ES-I3 (cell line): ENCODE results near the gene DYSF.

ENCODE experiments used
- H3K36me3 ChIP-seq: 2 replicates; pipeline ENCODE4 v1.6.1; 2013; ENCODE audit warnings: mild to moderate bottlenecking, low read length, control low read depth, moderate library complexity; ENCODE audit not compliant: insufficient read depth
- H3K4me1 ChIP-seq: 2 replicates; pipeline ENCODE4 v1.6.1; 2013; ENCODE audit warnings: mild to moderate bottlenecking, control low read depth, low read length; ENCODE audit not compliant: insufficient read depth
- H3K9ac ChIP-seq: 2 replicates; pipeline ENCODE4 v1.6.1; 2013; ENCODE audit warnings: low read depth, mild to moderate bottlenecking, low read length, moderate library complexity
- H3K9me3 ChIP-seq: 2 replicates; pipeline ENCODE4 v1.6.1; 2013; ENCODE audit warnings: mild to moderate bottlenecking, low read length, moderate library complexity; ENCODE audit not compliant: control insufficient read depth, insufficient read depth

The DYSF gene

DNA sequence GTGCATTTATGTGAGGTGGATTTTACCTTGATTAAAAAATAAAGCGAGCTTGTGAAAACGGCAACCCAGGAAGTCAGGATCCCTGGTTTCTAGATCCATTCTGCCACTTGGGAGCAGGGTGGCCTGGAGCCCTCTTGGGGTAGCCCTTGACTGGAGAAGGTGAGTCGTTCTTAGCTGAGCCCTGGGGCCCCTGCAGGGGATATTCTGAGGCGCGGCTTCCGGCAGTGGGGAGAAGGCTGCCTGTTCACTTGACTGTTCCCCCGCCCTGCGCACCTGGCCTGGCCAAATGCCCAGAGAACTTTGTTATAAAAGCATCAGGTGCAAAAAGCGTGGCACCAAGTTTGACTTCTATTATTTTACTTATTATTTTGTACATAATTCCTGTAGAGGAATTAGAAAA lies 221.9 kb downstream of the DYSF start:
- H3K9me3 ChIP-seq: no peaks in the 10 kb centered on the region
- no peaks in the 10 kb centered on the region for H3K4me1 ChIP-seq
- no peaks in the 10 kb centered on the region for H3K36me3 ChIP-seq
- H3K9ac ChIP-seq: no peak overlapping the region

DNA sequence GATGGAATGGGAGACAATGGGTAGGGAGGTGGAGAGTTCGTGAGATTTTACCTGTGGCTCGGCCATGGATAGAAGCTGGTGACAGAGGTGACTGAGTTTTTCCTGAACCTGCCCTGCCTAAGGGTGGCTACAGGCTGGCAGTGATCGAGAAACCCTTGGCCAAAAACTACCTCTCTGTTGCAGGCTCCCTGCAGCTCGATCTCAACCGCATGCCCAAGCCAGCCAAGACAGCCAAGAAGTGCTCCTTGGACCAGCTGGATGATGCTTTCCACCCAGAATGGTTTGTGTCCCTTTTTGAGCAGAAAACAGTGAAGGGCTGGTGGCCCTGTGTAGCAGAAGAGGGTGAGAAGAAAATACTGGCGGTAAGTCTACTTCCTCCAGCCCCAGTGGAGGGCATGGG lies 225.5 kb downstream of the DYSF start:
- Histone ChIP-seq H3K4me1 (no peaks in the 10 kb centered on the region), H3K9ac (no peak overlapping the region), H3K9me3 (no peaks in the 10 kb centered on the region), H3K36me3 (no peaks in the 10 kb centered on the region)

DNA sequence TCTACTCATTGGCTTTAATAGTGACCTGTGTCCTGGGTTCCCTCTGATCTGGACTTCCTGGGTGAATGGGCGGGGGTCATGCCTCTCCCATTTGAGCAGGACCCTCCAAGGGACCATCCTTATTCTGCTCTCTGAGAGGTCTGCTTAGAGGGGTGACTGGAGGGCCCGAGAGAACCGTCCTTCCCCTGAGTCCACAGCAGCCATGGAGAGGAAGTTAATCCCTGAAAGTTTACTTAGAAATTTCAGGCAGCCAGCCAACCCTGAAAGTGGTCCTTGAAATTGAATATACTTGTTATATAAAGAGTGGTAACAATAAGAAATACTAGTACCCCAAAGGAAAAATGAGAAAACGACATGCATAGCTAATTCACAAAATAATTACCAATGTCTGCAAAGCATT lies 226.1 kb downstream of the DYSF start:
- no peaks in the 10 kb centered on the region for H3K4me1 ChIP-seq
- H3K9ac ChIP-seq: no peak overlapping the region
- no peaks in the 10 kb centered on the region for H3K9me3 ChIP-seq
- no peaks in the 10 kb centered on the region for H3K36me3 ChIP-seq

DNA sequence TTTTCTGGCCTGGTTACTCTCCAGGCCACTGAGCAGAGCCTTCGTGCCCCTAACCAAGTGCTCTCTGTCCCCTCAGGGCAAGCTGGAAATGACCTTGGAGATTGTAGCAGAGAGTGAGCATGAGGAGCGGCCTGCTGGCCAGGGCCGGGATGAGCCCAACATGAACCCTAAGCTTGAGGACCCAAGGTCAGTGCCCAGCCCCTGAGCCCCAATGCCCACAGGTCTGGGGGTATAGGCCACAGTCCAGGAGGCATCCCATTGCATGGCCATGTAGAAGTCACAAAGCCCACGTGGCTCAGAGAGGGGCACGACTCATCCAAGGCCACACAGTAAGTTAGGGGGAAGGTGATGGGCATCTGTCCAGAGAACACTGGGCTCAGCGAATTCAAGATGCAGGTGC lies 227.6 kb downstream of the DYSF start:
- H3K36me3 ChIP-seq: no peaks in the 10 kb centered on the region
- no peaks in the 10 kb centered on the region for H3K9me3 ChIP-seq
- H3K4me1 ChIP-seq: no peaks in the 10 kb centered on the region
- no peak overlapping the region for H3K9ac ChIP-seq

DNA sequence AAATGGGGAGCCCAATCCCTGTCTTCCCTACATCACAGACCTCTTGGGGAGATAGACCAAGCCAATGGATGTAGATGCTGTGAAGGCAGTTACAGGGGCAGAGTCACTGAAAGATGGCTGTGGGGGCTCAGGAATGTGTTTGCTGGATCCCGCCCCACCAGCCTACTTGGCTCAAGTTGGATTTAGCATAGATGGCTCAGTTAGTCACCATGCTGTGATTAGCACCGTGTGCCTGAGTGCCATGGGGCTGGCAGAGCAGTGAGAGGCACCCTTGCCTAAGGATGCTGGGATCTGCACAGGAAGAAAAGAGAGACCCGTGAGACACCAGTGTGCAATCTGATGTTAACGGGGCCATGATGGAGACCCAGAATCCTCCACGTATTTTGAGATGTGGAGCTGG lies 228.3 kb downstream of the DYSF start:
- H3K9ac ChIP-seq: no peak overlapping the region
- no peaks in the 10 kb centered on the region for H3K36me3 ChIP-seq

DNA sequence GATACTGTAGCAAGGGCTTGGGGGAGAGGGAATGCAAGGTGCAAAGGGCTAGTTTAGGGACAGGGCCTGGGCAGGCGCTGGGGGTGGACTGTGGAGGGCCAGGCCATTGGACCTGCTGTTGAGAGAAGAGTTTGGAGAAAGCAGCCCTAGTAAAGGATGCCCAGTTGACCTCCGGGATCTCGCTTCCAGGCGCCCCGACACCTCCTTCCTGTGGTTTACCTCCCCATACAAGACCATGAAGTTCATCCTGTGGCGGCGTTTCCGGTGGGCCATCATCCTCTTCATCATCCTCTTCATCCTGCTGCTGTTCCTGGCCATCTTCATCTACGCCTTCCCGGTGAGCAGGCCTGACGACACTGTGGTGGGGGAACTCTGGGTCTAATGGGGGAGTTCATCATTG lies 229.0 kb downstream of the DYSF start:
- Histone ChIP-seq H3K36me3 (no peaks in the 10 kb centered on the region), H3K9ac (no peak overlapping the region), H3K4me1 (no peaks in the 10 kb centered on the region), H3K9me3 (no peaks in the 10 kb centered on the region)

More for the DNA sequence above, 228.3 kb downstream of the DYSF start:
- Histone ChIP-seq H3K9me3 (no peaks in the 10 kb centered on the region), H3K4me1 (no peaks in the 10 kb centered on the region)

DNA sequence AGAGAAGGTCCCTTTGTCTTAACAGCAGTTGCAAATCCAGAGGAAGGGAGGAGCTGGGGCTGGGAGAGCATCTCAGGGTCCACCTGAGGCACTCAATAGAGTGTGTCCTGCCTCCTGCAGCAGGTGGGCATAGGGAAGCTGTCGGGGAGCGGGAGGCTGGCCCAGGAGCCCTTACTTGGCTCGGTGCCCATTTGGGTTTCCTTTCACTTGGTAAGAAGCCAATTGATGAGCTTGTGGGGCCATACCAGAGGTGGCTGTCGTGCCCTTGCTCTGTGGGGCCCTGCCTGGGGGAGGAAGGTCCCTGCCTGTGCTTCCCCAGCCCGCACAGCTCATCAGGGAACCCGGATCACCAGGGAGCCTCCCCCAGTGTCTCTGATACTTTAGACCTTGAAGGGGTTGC lies 229.7 kb downstream of the DYSF start:
- Histone ChIP-seq H3K36me3 (no peaks in the 10 kb centered on the region), H3K9ac (no peak overlapping the region), H3K4me1 (no peaks in the 10 kb centered on the region), H3K9me3 (no peaks in the 10 kb centered on the region)

DNA sequence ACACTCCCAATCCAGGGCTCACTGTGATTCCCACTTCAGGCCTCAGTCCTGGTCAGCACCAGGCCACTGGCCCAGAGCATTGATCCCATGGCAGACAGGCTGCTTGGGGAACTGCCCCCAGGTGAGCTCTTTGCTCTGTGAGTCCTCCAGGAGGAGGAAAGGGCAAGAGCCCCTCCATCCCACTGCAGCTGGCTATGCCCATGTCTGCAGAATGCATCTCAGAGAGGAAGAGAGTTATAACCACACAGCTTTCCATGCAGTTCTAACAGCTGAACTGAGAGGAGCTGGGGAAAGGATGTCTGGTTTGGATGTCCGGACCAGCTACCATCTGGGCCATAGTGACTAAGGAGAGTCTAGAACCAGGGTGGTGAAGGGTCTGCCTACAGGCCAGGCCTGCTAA lies 230.3 kb downstream of the DYSF start:
- H3K4me1 ChIP-seq: no peaks in the 10 kb centered on the region
- no peaks in the 10 kb centered on the region for H3K9me3 ChIP-seq
- H3K36me3 ChIP-seq: no peaks in the 10 kb centered on the region
- H3K9ac ChIP-seq: no peak overlapping the region

DNA sequence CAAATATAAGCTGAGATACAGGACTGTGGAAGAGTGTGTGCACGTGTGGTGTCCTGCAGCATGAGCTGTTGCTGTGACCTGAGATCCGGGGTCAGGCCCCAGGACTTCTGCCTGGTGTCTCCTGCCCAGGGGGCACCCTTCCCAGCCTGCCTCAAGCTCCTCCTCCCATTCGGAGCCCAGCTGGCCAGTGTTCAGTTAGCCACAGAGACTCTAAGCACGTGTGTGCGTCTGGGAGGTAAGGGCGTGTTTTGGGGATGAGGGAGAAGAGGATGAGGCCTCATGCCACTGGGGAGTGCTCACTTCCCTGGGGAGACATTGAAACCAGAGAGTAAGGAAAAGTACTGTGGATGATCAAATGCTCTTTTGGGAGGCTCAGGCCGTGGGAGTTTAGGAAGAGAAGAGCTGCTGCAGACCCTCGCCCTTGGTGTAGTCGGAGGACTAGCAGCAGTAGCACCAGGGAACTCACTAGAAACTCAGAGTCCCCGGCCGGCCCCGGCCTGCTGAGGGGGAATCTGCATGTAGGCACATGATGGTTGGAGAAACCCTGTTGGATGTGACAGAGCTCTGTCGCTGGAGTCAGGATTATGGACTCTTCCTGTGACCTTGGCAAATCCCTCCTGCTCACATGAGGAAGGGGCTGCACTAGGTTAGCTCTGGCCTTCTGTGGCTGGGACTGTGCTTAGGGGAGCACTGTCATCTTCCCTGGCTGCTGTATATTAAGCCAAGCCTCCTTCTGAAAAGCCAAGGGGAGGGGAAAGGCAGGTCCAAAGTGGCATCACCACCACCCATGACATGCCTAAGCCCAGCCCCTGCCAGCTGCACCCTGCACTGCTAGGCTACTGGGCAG lies 231.1 kb downstream of the DYSF start:
- no peaks in the 10 kb centered on the region for H3K36me3 ChIP-seq
- H3K4me1 ChIP-seq: no peaks in the 10 kb centered on the region
- H3K9ac ChIP-seq: no peak overlapping the region
- H3K9me3 ChIP-seq: no peaks in the 10 kb centered on the region

DNA sequence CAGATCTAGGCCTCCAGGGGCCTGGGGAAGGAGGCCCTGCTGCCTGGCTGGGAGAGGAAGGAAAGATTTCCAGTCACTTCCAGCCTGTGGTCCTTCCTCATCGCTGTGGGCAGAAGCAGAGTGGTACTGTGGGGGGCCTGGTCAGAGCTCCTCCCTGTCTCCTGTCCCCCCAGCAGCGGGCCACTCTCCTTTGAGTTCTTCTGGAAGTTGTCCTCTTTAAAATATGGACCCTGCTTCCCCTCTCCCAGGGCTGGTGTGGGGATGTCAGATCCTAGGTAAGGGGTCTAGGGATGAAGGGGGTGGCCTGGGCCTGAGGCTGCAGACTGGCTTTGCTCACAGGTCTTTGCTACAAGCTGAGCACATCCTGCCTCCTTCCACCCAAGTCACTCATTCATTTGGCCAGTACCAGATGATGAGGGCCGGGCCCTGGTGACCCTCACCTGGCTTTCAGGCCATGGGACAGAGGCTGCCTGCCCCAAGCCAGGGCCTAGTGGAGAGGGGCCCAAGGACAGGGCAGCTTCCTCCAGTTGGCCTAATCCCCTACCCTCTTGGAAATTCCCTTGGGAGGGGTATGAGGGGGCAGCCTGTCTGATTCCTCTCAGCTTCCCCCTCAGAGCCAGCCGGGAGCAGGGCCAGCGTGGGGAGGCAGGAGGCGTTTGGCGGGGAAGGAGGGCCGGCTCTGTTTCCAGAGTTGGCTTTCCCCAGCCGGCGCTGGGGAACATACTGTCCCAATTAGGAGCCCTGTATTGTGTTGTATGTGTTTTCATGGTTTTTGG lies 231.9 kb downstream of the DYSF start:
- no peaks in the 10 kb centered on the region for H3K9me3 ChIP-seq
- H3K36me3 ChIP-seq: no peaks in the 10 kb centered on the region
- no peak overlapping the region for H3K9ac ChIP-seq
- no peaks in the 10 kb centered on the region for H3K4me1 ChIP-seq

DNA sequence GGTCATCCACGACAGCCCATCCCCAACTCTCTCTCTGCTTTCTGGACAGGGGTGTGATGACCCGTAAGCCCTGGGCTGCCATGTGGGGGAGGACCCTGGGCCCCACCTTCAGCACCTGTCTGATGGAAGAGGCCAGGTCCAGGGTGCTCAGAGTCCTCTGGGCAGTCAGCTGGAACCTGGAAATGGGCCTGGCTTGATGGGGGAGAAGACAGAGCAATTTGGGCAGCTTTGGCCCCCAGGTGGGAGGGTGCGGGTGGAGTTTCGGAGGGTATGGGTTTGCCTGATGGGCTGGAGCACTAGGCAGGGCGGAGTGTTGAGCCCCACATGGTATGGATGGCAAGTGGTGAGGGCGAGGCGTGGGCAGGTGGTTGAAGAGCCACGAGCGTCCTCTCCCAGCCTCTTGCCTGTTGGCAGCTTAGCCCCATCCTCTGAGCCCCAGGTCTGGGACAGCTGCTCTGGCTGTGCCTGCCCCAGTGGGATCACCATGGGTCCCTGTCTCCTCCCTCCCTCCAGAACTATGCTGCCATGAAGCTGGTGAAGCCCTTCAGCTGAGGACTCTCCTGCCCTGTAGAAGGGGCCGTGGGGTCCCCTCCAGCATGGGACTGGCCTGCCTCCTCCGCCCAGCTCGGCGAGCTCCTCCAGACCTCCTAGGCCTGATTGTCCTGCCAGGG lies 232.7 kb downstream of the DYSF start:
- no peaks in the 10 kb centered on the region for H3K4me1 ChIP-seq
- no peaks in the 10 kb centered on the region for H3K36me3 ChIP-seq
- H3K9ac ChIP-seq: no peak overlapping the region
- no peaks in the 10 kb centered on the region for H3K9me3 ChIP-seq

DNA sequence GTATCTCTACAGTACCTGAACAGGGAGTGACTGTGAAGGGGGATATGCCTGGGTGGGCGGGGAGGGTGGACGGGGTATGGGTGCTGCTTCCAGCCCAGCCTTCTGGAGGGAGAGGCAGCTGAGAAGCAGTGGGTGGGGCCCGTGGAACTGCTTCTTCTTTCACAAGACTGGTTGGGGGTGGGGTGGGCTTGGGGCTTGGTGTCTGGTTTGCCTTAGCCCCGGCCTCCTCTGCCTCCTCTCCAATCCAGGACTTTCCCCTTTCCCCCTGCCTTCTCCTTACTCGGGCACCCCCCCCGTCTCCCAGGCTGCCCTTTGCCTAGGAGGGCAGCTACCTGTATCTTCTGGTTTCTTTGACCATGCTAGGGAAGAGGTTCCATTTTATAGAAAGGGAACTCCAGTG lies 233.4 kb downstream of the DYSF start:
- H3K4me1 ChIP-seq: peaks cover 4% of the 10 kb centered on the region; the same call in 1 of the 2 replicates
- no peaks in the 10 kb centered on the region for H3K36me3 ChIP-seq
- no peaks in the 10 kb centered on the region for H3K9me3 ChIP-seq
- H3K9ac ChIP-seq: no peak overlapping the region

DNA sequence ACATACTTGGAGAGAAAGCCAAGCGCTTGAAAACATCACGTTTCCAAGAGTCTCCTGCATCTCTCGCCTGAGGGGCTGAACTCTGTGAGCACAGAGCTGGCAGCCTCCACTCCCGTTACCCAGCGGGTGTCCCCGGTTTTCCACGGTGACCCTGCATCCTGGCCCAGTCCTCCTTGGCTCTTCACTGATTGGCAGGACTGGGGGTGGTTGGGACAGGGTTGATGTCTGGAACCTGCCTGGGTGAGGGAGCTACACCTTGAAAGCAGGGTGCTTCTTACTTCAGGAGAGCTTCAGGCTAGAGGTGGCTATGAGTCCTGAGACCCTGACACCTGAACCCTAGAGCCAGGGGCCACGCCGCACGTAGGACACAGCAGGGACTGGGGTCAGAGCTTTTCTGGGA lies 234.1 kb downstream of the DYSF start:
- Histone ChIP-seq H3K4me1 (peaks cover 6% of the 10 kb centered on the region; the same call in 1 of the 2 replicates), H3K36me3 (no peaks in the 10 kb centered on the region), H3K9me3 (no peaks in the 10 kb centered on the region), H3K9ac (no peak overlapping the region)

DNA sequence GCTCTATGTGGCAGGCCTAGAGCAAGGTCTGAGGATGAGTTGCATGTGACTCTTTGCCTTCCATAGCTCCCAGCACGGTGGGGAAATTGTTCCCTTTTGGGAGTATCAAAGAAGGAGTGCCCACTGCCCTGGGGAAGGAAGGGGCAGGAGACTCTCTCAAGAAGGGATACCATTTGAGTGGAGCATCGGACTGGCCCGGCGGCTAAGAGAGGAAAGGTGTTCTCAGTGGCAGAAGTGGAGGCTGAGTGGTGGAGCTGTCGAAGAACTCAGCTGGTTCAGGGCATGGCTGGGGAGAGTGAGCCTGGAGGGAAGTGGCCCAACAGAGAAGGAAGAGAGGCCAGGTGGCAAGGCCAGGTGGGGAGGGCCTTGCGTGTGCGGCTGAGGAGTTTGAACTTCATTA lies 235.2 kb downstream of the DYSF start:
- Histone ChIP-seq H3K9ac (no peak overlapping the region), H3K9me3 (no peaks in the 10 kb centered on the region), H3K36me3 (no peaks in the 10 kb centered on the region), H3K4me1 (peaks cover 6% of the 10 kb centered on the region; the same call in 1 of the 2 replicates)
